C4-2B (cell line): ENCODE results near the gene CTXND1.

ENCODE experiments used
- ZFX ChIP-seq: fragments of 450-650 bp; IDR thresholded peaks from 2 replicates; pipeline ENCODE4 v1.6.1; 2017
- TF ChIP-seq, protein P1 (sequence below): fragments of 450-650 bp; conservative IDR thresholded peaks from 2 replicates; pipeline ENCODE4 v1.5.1; 2017; ENCODE audit warnings: mild to moderate bottlenecking

DNA sequence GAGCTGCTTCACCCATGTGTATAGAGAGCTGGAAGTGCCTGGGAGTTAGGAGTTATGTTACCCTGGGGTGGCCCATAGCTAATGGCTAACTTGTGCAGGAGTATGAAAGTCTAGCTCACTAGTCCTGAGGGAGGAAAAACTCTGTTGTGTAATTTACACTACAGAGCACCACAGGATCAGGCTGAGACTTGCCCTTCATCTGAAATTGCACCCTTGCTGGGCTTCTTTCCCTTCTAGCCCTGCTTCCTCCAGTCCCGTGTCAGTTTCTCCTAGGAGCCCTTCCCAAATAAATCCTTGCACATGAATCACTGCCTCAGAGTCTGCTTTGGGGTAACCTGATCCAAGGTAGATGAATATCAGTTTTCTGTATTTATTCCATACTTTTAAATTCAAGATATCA is 40.0 kb downstream of the CTXND1 start:
- TF ChIP-seq, protein P1, sequence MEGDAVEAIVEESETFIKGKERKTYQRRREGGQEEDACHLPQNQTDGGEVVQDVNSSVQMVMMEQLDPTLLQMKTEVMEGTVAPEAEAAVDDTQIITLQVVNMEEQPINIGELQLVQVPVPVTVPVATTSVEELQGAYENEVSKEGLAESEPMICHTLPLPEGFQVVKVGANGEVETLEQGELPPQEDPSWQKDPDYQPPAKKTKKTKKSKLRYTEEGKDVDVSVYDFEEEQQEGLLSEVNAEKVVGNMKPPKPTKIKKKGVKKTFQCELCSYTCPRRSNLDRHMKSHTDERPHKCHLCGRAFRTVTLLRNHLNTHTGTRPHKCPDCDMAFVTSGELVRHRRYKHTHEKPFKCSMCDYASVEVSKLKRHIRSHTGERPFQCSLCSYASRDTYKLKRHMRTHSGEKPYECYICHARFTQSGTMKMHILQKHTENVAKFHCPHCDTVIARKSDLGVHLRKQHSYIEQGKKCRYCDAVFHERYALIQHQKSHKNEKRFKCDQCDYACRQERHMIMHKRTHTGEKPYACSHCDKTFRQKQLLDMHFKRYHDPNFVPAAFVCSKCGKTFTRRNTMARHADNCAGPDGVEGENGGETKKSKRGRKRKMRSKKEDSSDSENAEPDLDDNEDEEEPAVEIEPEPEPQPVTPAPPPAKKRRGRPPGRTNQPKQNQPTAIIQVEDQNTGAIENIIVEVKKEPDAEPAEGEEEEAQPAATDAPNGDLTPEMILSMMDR = no peak
- no peak for TF ChIP-seq ZFX
